ENCODE data around the gene CCR9. TPM values are rescaled to one million over a fixed set of nuclear protein-coding genes. Genes with fewer than 3 reads are reported as not detected.

CCR9 gene
- total and polyA plus RNA-seq, 2 donors (not counting 1 experiment from before 2014, with no cell fraction given): not detected

GRCh38 chr3:45871780-45872179, 14.6 kb upstream of the CCR9 start:
- H3K79me2 ChIP-seq (ENCODE audit: control insufficient read depth, insufficient read depth, low read length): no peaks in the 10 kb centered on the region
- H2AFZ ChIP-seq (ENCODE audit: low read length): no peak overlapping the region
- no peak for DNase-seq (ENCODE audit: low read depth in 2 of 2)
- H3K9ac ChIP-seq (ENCODE audit: insufficient read depth, low read length): no peak overlapping the region
- H3K36me3 ChIP-seq (ENCODE audit: control insufficient read depth, insufficient read depth, low read length): no peaks in the 10 kb centered on the region
- H3K4me2 ChIP-seq (ENCODE audit: extremely low read depth, insufficient read depth, low read length): no peak overlapping the region
- no peaks in the 10 kb centered on the region for H4K20me1 ChIP-seq (ENCODE audit: control insufficient read depth, extremely low read depth, insufficient read depth, low read length)
- H3K27me3 ChIP-seq (ENCODE audit: control insufficient read depth, insufficient read depth, low read length): peaks cover 14% of the 10 kb centered on the region
- H3K27ac ChIP-seq (ENCODE audit: insufficient read depth, low read length): no peak overlapping the region
- TF ChIP-seq CTCF (conservative IDR thresholded peaks at IDR 0.05 in 1 of 2, IDR thresholded peaks at IDR 0.05 in 1 of 2; ENCODE audit: low read depth in 1 of 2, low read length in 2 of 2) (no peak), EZH2 (IDR thresholded peaks at IDR 0.05; ENCODE audit: low read length, missing control alignments) (no peak)
- H3K4me1 ChIP-seq (ENCODE audit: control insufficient read depth, extremely low read depth, insufficient read depth, low read length): no peaks in the 10 kb centered on the region
- H3K9me3 ChIP-seq (ENCODE audit: control insufficient read depth, insufficient read depth, low read depth, low read length): no peaks in the 10 kb centered on the region
- H3K4me3 ChIP-seq (replicated peaks in 1 of 4; ENCODE audit: control extremely low read depth in 1 of 4, insufficient read depth in 1 of 4, low read depth in 3 of 4, low read length in 4 of 4): no peak overlapping the region

GRCh38 chr3:45872569-45872968, 13.8 kb upstream of the CCR9 start:
- H3K4me2 ChIP-seq (ENCODE audit: extremely low read depth, insufficient read depth, low read length): no peak overlapping the region
- H3K79me2 ChIP-seq (ENCODE audit: control insufficient read depth, insufficient read depth, low read length): no peaks in the 10 kb centered on the region
- H3K36me3 ChIP-seq (ENCODE audit: control insufficient read depth, insufficient read depth, low read length): no peaks in the 10 kb centered on the region
- peaks cover 14% of the 10 kb centered on the region for H3K27me3 ChIP-seq (ENCODE audit: control insufficient read depth, insufficient read depth, low read length)
- H3K27ac ChIP-seq (ENCODE audit: insufficient read depth, low read length): no peak overlapping the region
- TF ChIP-seq CTCF (conservative IDR thresholded peaks at IDR 0.05 in 1 of 2, IDR thresholded peaks at IDR 0.05 in 1 of 2; ENCODE audit: low read depth in 1 of 2, low read length in 2 of 2) (no peak), EZH2 (IDR thresholded peaks at IDR 0.05; ENCODE audit: low read length, missing control alignments) (no peak)
- H2AFZ ChIP-seq (ENCODE audit: low read length): no peak overlapping the region
- no peaks in the 10 kb centered on the region for H3K9me3 ChIP-seq (ENCODE audit: control insufficient read depth, insufficient read depth, low read depth, low read length)
- DNase-seq (ENCODE audit: low read depth in 2 of 2): no peak
- no peaks in the 10 kb centered on the region for H3K4me1 ChIP-seq (ENCODE audit: control insufficient read depth, extremely low read depth, insufficient read depth, low read length)
- no peaks in the 10 kb centered on the region for H4K20me1 ChIP-seq (ENCODE audit: control insufficient read depth, extremely low read depth, insufficient read depth, low read length)
- H3K4me3 ChIP-seq (replicated peaks in 1 of 4; ENCODE audit: control extremely low read depth in 1 of 4, insufficient read depth in 1 of 4, low read depth in 3 of 4, low read length in 4 of 4): no peak overlapping the region
- no peak overlapping the region for H3K9ac ChIP-seq (ENCODE audit: insufficient read depth, low read length)

- no peaks in the 10 kb centered on the region for H3K9me3 ChIP-seq (ENCODE audit: control insufficient read depth, insufficient read depth, low read depth, low read length)
- H3K4me2 ChIP-seq (ENCODE audit: extremely low read depth, insufficient read depth, low read length): no peak overlapping the region
- H3K4me1 ChIP-seq (ENCODE audit: control insufficient read depth, extremely low read depth, insufficient read depth, low read length): no peaks in the 10 kb centered on the region
- no peaks in the 10 kb centered on the region for H3K36me3 ChIP-seq (ENCODE audit: control insufficient read depth, insufficient read depth, low read length)
- no peak overlapping the region for H3K27ac ChIP-seq (ENCODE audit: insufficient read depth, low read length)
- no peaks in the 10 kb centered on the region for H4K20me1 ChIP-seq (ENCODE audit: control insufficient read depth, extremely low read depth, insufficient read depth, low read length)
- TF ChIP-seq EZH2 (IDR thresholded peaks at IDR 0.05; ENCODE audit: low read length, missing control alignments) (no peak), CTCF (conservative IDR thresholded peaks at IDR 0.05 in 1 of 2, IDR thresholded peaks at IDR 0.05 in 1 of 2; ENCODE audit: low read depth in 1 of 2, low read length in 2 of 2) (no peak)
- H3K4me3 ChIP-seq (replicated peaks in 1 of 4; ENCODE audit: control extremely low read depth in 1 of 4, insufficient read depth in 1 of 4, low read depth in 3 of 4, low read length in 4 of 4): no peak overlapping the region
- peaks cover 14% of the 10 kb centered on the region for H3K27me3 ChIP-seq (ENCODE audit: control insufficient read depth, insufficient read depth, low read length)
- DNase-seq (ENCODE audit: low read depth in 2 of 2): no peak
- H2AFZ ChIP-seq (ENCODE audit: low read length): no peak overlapping the region
- no peak overlapping the region for H3K9ac ChIP-seq (ENCODE audit: insufficient read depth, low read length)
- no peaks in the 10 kb centered on the region for H3K79me2 ChIP-seq (ENCODE audit: control insufficient read depth, insufficient read depth, low read length)
Observed at GRCh38 chr3:45873036-45873435, 13.3 kb upstream of the CCR9 start.

Measured in fibroblast of lung (primary cell).